ENCODE measurements around the gene NCAPG2.
"Not testable (repeated sequence)": the region's sequence is repeated elsewhere in the genome, so short reads cannot be mapped to it uniquely, and the experiment has no call there.

Gene NCAPG2

GRCh38 chr7:158699341-158699740 is 5.3 kb downstream of the NCAPG2 start:
- no peak for TF ChIP-seq CTCF (conservative IDR thresholded peaks at IDR 0.05; ENCODE audit: low read depth, low read length)
- no peak for DNase-seq (ENCODE audit: low read depth)
- H3K4me3 ChIP-seq (ENCODE audit: low read length), result no peak overlapping the region

- TF ChIP-seq CTCF (conservative IDR thresholded peaks at IDR 0.05; ENCODE audit: low read depth, low read length), result no peak
- DNase-seq (ENCODE audit: low read depth), result no peak
- H3K4me3 ChIP-seq (ENCODE audit: low read length), result no peak overlapping the region
Observed at GRCh38 chr7:158698657-158699195, 5.9 kb downstream of the NCAPG2 start.

- H3K4me3 ChIP-seq (ENCODE audit: low read length); DNase-seq (ENCODE audit: low read depth): not testable (repeated sequence)
Observed at GRCh38 chr7:158697597-158697996, 7.0 kb downstream of the NCAPG2 start.

- no peak overlapping the region for H3K4me3 ChIP-seq (ENCODE audit: low read length)
- no peak for DNase-seq (ENCODE audit: low read depth)
- TF ChIP-seq CTCF (conservative IDR thresholded peaks at IDR 0.05; ENCODE audit: low read depth, low read length), result peak; percentile 47
Observed at GRCh38 chr7:158695726-158696452, 8.7 kb downstream of the NCAPG2 start.

GRCh38 chr7:158695056-158695455 is 9.5 kb downstream of the NCAPG2 start:
- H3K4me3 ChIP-seq (ENCODE audit: low read length), result no peak overlapping the region
- TF ChIP-seq CTCF (conservative IDR thresholded peaks at IDR 0.05; ENCODE audit: low read depth, low read length), result no peak
- DNase-seq (ENCODE audit: low read depth), result no peak

- no peak overlapping the region for H3K4me3 ChIP-seq (ENCODE audit: low read length)
- no peak for TF ChIP-seq CTCF (conservative IDR thresholded peaks at IDR 0.05; ENCODE audit: low read depth, low read length)
- no peak for DNase-seq (ENCODE audit: low read depth)
Observed at GRCh38 chr7:158694650-158695049, 10.0 kb downstream of the NCAPG2 start.

- DNase-seq (ENCODE audit: low read depth), result no peak
- TF ChIP-seq CTCF (conservative IDR thresholded peaks at IDR 0.05; ENCODE audit: low read depth, low read length), result no peak
- no peak overlapping the region for H3K4me3 ChIP-seq (ENCODE audit: low read length)
Observed at GRCh38 chr7:158689488-158689887, 15.1 kb downstream of the NCAPG2 start.

Data from retinal pigment epithelial cell (primary cell).